HG02610 (cell line): Measurements from ENCODE around the gene NACC2.

ENCODE experiments used
- ATAC-seq: cut with Tn5 transposase; IDR thresholded peaks from one replicate; pipeline ENCODE4 v1.9.1; 2021; ENCODE audit warnings: mild to moderate bottlenecking, moderate library complexity; ENCODE audit not compliant: unreplicated experiment

Gene NACC2

DNA sequence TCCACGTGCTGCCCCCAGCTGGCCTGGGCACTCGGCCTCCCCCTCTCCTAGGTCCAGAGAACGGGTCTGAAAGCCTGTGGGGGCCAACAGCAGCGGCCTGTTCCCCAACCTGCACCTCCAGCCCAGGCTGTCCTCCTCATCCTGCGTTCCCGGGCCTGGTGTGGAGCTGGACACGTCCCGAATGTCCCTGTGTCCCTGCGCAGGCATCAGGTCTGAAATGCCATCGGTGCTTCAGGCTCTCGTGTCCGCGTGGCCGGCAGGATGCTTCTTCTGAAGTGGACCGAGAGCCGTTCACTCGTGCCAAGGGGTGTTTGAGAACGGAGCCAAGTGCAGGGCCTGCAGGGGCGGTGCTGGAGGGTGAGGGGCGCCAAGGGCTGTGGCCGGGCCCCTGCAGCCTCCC is 109.2 kb downstream of the NACC2 start:
- ATAC-seq: no peak

GRCh38 chr9:135985459-135985774 is 109.7 kb downstream of the NACC2 start:
- no peak for ATAC-seq

DNA sequence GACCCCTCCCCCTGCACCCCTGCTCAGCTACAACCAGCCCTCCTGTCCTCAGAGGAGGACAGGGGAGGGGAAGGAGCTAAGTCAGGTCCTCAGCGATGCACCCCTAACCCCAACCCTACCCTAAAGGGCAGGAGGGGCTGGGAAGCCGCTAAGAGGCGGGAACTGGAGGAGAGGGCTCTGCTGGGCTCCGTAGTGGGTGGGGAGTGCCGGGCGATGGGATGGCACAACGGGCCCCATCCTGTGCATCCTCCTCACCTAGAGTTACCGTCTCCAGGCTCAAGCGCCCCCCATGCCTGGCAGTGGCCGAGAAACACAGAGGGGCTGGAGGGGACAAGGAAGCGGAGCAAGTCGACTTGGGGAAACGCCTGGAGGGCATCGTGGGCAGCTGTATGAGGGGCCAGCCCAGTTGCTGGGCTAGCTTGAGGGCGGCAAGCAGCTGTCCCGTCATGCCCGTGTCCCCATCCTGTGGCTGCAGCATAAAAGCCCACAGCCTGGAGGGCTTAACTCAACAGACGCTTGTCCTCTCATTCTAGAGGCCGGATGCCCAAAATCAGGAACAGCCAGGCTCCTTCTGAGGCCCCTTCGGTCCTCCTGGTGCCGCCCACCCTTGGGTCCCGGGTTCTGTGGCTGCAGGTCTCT is 110.9 kb downstream of the NACC2 start:
- no peak for ATAC-seq

DNA sequence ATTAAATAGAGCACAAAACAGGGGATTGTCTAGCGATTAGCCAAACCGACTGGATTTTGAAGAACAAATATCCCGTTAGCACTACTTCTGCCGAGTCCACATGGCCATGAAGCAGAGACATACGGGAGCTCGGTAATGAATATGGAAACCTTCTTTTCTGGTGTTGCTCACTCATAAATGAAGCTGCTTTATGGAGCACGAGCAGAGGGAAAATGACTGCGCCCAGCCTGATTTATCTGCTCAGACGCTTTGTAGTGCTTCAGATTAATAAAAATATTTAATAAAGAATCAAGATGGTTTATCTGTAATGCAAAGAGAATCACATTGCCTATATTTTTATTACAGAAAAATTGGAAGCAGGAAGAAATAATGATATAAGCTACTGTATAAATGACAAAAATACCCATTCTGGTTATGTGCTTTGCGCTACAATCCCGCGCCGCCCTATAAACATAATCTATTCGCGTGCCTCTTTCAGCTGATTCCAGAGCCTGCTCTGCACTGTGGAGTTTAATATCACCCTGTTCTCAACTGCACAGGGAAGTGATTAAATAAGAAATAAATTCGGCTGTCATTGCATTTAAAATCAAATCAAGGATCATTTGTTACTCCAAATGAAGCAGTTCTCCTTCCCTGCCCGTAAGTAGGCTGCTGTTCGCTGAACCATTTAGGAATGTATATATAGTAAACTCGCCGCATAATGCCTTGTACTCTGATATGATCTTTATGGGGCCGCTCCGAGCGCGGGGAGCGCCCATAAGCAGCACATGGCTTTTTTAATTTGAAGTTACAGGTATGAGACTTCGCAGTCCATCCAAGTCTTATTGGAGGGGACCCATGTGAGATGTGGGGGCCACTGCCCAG is 111.6 kb downstream of the NACC2 start:
- no peak for ATAC-seq

GRCh38 chr9:135982499-135983207 is 112.4 kb downstream of the NACC2 start:
- no peak for ATAC-seq

GRCh38 chr9:135980926-135981630 is 114.0 kb downstream of the NACC2 start:
- ATAC-seq: no peak

- no peak for ATAC-seq
Observed at GRCh38 chr9:135979547-135980166, 115.4 kb downstream of the NACC2 start.

GRCh38 chr9:135978642-135979546 is 116.2 kb downstream of the NACC2 start:
- ATAC-seq: no peak

- no peak for ATAC-seq
Observed at GRCh38 chr9:135976944-135977343, 118.1 kb downstream of the NACC2 start.

GRCh38 chr9:135976531-135976930 is 118.6 kb downstream of the NACC2 start:
- ATAC-seq: no peak

- ATAC-seq: no peak
Observed at GRCh38 chr9:135975834-135976233, 119.3 kb downstream of the NACC2 start.

DNA sequence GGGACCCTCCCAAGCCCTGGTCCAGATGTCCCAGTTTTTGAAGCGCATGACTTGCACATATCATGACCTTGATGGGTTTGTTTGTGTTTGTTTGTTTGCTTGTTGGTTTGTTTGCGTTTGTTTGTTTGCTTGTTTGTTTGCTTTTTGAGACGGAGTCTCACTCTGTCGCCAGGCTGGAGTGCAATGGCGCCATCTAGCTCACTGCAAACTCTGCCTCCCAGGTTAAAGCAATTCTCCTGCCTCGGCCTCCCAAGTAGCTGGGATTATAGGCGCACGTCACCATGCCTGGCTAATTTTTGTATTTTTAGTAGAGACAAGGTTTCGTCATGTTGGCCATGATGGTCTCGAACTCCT is 120.9 kb downstream of the NACC2 start:
- ATAC-seq: no peak

DNA sequence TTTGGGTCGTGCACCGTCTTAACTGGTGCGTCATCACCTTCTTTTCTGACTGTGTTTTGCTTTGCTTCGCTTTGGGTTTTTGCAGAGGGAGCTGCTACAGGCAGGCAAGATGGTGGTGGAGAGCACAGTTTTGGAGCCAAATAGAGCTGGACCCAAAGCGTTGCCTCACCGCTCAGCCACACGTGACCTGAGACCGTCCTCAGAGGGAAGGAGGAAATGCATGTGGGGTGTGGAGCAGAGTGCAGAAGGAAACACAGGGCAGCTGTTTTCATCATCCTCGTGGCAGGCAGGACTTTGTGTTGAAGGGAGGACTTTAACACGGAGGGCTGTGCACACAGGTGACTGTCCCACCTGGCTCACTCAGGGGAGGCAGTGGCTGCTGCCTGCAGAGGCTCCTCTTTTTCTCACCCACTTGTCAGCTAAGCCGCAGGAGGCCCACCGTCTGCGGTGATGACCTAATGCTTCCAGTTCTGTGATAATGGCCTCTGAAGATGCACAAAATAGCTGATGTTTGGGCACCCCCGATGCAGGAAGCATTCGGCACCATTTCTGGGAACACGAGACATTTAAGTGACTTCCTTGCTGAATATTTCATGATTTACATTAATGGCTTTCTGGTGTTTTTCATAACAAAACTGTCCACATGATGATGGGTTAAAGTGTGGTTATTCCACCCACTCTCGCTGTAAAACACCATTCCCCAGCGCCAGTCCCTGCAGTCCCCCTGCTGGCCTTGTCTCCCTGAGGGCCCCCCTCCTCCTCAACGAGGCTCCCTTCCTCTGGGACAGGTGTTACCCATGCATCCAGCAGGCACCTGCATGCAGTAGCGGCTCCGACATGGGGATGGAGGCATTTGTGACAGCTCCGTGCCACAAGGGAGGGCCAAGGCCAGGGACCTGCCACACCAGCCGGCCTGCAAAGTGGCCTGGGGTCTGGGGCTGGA is 121.5 kb downstream of the NACC2 start:
- ATAC-seq: no peak

DNA sequence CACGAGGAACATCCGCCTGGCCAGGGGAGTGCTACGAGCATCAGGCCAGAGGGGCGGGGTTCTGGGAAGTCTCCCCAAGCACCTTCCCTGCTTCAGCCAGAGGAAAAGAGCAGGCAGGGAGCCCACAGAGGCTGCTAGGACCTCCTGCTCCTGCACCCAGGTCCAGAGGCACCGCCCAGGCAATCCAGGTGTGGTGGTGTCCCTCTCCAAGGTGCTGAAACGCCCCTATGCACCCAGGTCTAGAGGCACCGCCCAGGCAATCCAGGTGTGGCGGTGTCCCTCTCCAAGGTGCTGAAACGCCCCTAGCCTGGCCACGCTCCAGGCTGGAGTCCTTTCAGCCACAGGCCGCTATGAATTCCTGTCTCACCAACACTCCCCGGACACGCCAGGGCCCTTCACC is 123.2 kb downstream of the NACC2 start:
- ATAC-seq: no peak

- no peak for ATAC-seq
Observed at GRCh38 chr9:135971111-135971766, 123.8 kb downstream of the NACC2 start.

DNA sequence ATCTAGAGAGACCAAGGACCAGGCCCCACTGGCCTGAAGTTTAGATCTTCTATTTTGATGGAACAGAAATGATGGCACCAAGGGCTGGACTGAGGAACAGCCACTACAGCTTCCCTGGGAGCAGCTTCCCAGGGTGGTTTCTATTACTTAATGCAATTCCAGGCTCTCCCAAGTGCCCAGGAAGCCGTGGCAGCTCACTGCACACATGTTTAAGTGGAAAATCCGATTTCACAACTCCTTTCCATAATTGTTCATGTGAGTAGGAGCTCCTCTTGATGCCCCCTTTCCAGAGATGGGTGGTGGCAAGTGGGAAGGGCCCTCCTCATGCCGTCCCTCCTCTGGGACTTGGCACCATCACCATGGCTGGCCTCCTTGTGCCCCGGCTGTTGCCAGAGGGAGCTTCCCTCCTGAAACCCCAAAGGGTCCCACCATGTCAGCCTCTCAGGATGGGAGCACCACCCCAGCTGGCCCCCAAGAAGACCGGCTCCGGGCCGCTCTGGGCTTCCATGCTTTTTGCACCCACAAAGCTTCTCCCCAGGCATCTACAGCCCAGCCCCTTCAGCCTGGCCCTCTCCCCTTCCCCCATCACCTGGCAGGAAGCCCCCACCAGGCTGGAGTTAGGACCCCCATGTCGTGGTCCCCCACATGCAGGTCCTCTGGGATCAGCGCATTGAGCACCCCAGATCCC is 124.8 kb downstream of the NACC2 start:
- no peak for ATAC-seq

GRCh38 chr9:135969064-135969683 is 125.9 kb downstream of the NACC2 start:
- ATAC-seq: no peak
